HCT116 (cell line): Measurements from ENCODE around the gene C16orf82. TPM values are rescaled to one million over a fixed set of nuclear protein-coding genes. Genes with fewer than 3 reads are reported as not detected.

Experiments used
- ATAC-seq: fragments of 200-7000 bp; cut with Tn5 transposase; 2 replicates; pipeline ENCODE4 v1.9.1; 2020; ENCODE audit warnings: mild to moderate bottlenecking, moderate library complexity
- BruUV-seq: library from RNA; stranded (reverse); fragments of 400-500 nt; replicated peaks from 2 replicates; lab custom pipeline; 2021; lab: Mats Ljungman, UMichigan
- CTCF ChIA-PET: fragments of 300-600 bp; sonication (Branson Sonifier 250); formaldehyde crosslinking; loops from one replicate; lab custom pipeline; 2021; ENCODE audit warnings: antibody characterized with exemption; lab: Charles Lee
- POLR2A ChIA-PET: fragments of 300-600, 350-600 bp; sonication (Branson Sonifier 250); formaldehyde crosslinking; loops from one replicate; lab custom pipeline; 2021; ENCODE audit warnings: antibody characterized with exemption; lab: Charles Lee
- RAD21 ChIA-PET, 2 experiments: fragments of 300-600 bp; sonication (Branson Sonifier 250); formaldehyde crosslinking; loops; one replicate each; lab custom pipeline; 2023; ENCODE audit warnings: low total read pairs in 2 of 2; ENCODE audit not compliant: uncharacterized antibody in 2 of 2, unreplicated experiment in 2 of 2, low non-redundant PET in 1 of 2; lab: Charles Lee
- DNase-seq: peaks from one replicate; pipeline ENCODE4 v3.0.0-alpha.2; 2010; ENCODE audit warnings: low read depth, low spot score
- H2AFZ ChIP-seq: fragments of 200-600 bp; shearing (Covaris generic), sonication (generic); 2 replicates; pipeline ENCODE4 v1.6.1; 2017; ENCODE audit warnings: low read depth, mixed run types, mixed read lengths, antibody characterized with exemption, low read length; ENCODE audit not compliant: poor library complexity, severe bottlenecking
- H3K27ac ChIP-seq: 2 replicates; pipeline ENCODE4 v1.5.1; 2012; ENCODE audit warnings: low read depth, low read length
- H3K27me3 ChIP-seq: fragments of 200-600 bp; sonication (generic); 2 replicates; pipeline ENCODE4 v1.6.1; 2016; ENCODE audit warnings: mixed run types, low read length, mixed read lengths; ENCODE audit not compliant: insufficient read depth
- H3K36me3 ChIP-seq, 2 experiments: fragments of 200-500 bp in 1 of 2; fragments of 200-600 bp in 1 of 2; sonication (Bioruptor generic) in 1 of 2; sonication (generic) in 1 of 2; 2 replicates each; pipeline versions ENCODE4 v1.5.1 to v1.6.1; 2014 to 2016; ENCODE audit warnings: low read length in 2 of 2, inconsistent platforms in 1 of 2, mixed read lengths in 1 of 2, mixed run types in 1 of 2; ENCODE audit not compliant: insufficient read depth in 2 of 2, control insufficient read depth in 1 of 2
- H3K4me1 ChIP-seq, 2 experiments: fragments of 200-600 bp in 1 of 2; sonication (generic) in 1 of 2; 2 replicates each; pipeline versions ENCODE4 v1.5.1 to v1.6.1; 2012 to 2017; ENCODE audit warnings: low read length in 2 of 2, inconsistent platforms in 1 of 2, mild to moderate bottlenecking in 1 of 2, mixed read lengths in 1 of 2, mixed run types in 1 of 2, moderate library complexity in 1 of 2; ENCODE audit not compliant: insufficient read depth in 2 of 2, control insufficient read depth in 1 of 2
- H3K4me2 ChIP-seq: fragments of 200-600 bp; sonication (generic); 2 replicates; pipeline ENCODE4 v1.6.1; 2017; ENCODE audit warnings: mixed run types, low read length, mixed read lengths
- H3K4me3 ChIP-seq, 2 experiments: fragments of 200-600 bp in 1 of 2; sonication (generic) in 1 of 2; replicated peaks in 1 of 2; 2 replicates each; pipeline ENCODE4 v1.5.1; 2011 to 2016; ENCODE audit warnings: low read length in 2 of 2, control low read depth in 1 of 2, low read depth in 1 of 2, mild to moderate bottlenecking in 1 of 2, mixed read lengths in 1 of 2, mixed run types in 1 of 2
- H3K79me2 ChIP-seq: fragments of 200-600 bp; sonication (generic); 2 replicates; pipeline ENCODE4 v1.6.1; 2017; ENCODE audit warnings: mild to moderate bottlenecking, mixed run types, low read length, moderate library complexity, mixed read lengths; ENCODE audit not compliant: insufficient read depth
- H3K9ac ChIP-seq: fragments of 200-600 bp; sonication (generic); 2 replicates; pipeline ENCODE4 v1.6.1; 2016; ENCODE audit warnings: low read length, mixed read lengths
- H3K9me2 ChIP-seq: fragments of 200-600 bp; sonication (generic), shearing (Covaris generic); 2 replicates; pipeline ENCODE4 v1.6.1; 2017; ENCODE audit warnings: mixed run types, mild to moderate bottlenecking, moderate library complexity; ENCODE audit not compliant: insufficient read depth
- H3K9me3 ChIP-seq, 2 experiments: fragments of 200-500 bp in 1 of 2; fragments of 200-600 bp in 1 of 2; sonication (Bioruptor generic) in 1 of 2; sonication (generic) in 1 of 2; 2 replicates each; pipeline ENCODE4 v1.6.1; 2014 to 2017; ENCODE audit warnings: low read length in 2 of 2, mixed read lengths in 2 of 2, inconsistent platforms in 1 of 2, low read depth in 1 of 2, mild to moderate bottlenecking in 1 of 2, mixed run types in 1 of 2, moderate library complexity in 1 of 2; ENCODE audit not compliant: control insufficient read depth in 1 of 2, insufficient read depth in 1 of 2
- H4K20me1 ChIP-seq: fragments of 200-600 bp; sonication (generic), shearing (Covaris generic); 2 replicates; pipeline ENCODE4 v1.6.1; 2017; ENCODE audit warnings: mixed run types, mild to moderate bottlenecking, moderate library complexity; ENCODE audit not compliant: insufficient read depth
- CBX3 ChIP-seq: IDR thresholded peaks from 2 replicates; pipeline ENCODE4 v1.6.1; 2012; ENCODE audit warnings: low read depth
- CEBPB ChIP-seq: IDR thresholded peaks from 2 replicates; pipeline ENCODE4 v1.6.1; 2012; ENCODE audit warnings: low read depth
- EGR1 ChIP-seq: IDR thresholded peaks from 2 replicates; pipeline ENCODE4 v1.6.1; 2012; ENCODE audit warnings: low read depth
- ELF1 ChIP-seq: IDR thresholded peaks from 2 replicates; pipeline ENCODE4 v1.6.1; 2012; ENCODE audit warnings: low read depth, borderline replicate concordance
- EZH2phosphoT487 ChIP-seq: fragments of 200-600 bp; IDR thresholded peaks from 2 replicates; pipeline ENCODE4 v1.6.1; 2018; ENCODE audit warnings: antibody characterized with exemption, borderline replicate concordance
- POLR2A ChIP-seq: IDR thresholded peaks from 2 replicates; pipeline ENCODE4 v1.7.0; 2011; ENCODE audit warnings: borderline replicate concordance; ENCODE audit not compliant: insufficient read depth, insufficient read length; ENCODE audit errors: extremely low read depth
- SIN3A ChIP-seq: IDR thresholded peaks from 2 replicates; pipeline ENCODE4 v1.6.1; 2012; ENCODE audit warnings: low read depth
- SRF ChIP-seq: IDR thresholded peaks from 2 replicates; pipeline ENCODE4 v1.6.1; 2012; ENCODE audit warnings: low read depth
- TCF7L2 ChIP-seq: IDR thresholded peaks from 2 replicates; pipeline ENCODE4 v1.7.0; 2011; ENCODE audit warnings: borderline replicate concordance, inconsistent platforms; ENCODE audit not compliant: insufficient read depth, insufficient read length; ENCODE audit errors: extremely low read depth
- ZFX ChIP-seq: fragments of 450-650 bp; IDR thresholded peaks from 2 replicates; pipeline ENCODE4 v1.6.1; 2017
- intact Hi-C: fragments of 100-400 bp; cut with micrococcal nuclease; formaldehyde crosslinking; loops from 2 replicates; pipeline ENCODE4 v1.10.0; 2022
- total RNA-seq: library from RNA; stranded (reverse); gene quantifications from one replicate; pipeline ENCODE4 v1.2.1, GENCODE V29; 2021; ENCODE audit not compliant: unreplicated experiment
- TF ChIP-seq, protein P1 (sequence below): IDR thresholded peaks from 2 replicates; pipeline ENCODE4 v1.6.1; 2012; ENCODE audit warnings: low read depth
- TF ChIP-seq, protein P2 (sequence below): IDR thresholded peaks from 2 replicates; pipeline ENCODE4 v1.6.1; 2012

C16orf82 gene
- total RNA-seq, 1 experiment from 2014 or later, result not detected

DNA sequence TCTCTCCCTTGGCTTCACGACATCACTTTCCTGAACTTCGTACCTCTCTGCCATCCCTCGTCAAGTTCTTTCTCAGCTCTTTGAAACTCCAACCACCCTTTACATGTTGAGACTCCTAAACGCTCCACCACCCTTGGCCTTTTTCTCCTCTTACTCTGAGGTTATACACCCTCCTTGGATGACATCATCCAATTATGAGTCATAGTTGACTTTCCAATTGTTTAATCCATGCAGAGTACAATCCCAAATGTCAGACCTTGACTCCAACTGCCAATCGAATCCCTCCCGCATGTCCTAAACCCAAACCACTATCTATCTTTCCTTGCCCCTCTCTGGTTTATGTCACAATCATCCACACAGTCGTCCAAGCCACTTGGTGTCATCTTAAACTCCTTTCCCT lies 18.4 kb upstream of the C16orf82 start:
- H3K27ac ChIP-seq, result no peak overlapping the region
- no peak for DNase-seq
- no peak overlapping the region for H2AFZ ChIP-seq
- H3K4me2 ChIP-seq, result no peak overlapping the region
- CTCF ChIA-PET, result no interaction called here
- ATAC-seq, result no peak
- no peak overlapping the region for H3K4me3 ChIP-seq
- no peaks in the 10 kb centered on the region for H3K9me3 ChIP-seq
- RAD21 ChIA-PET, result no interaction called here
- intact Hi-C loops, result no loop called here
- H3K9me2 ChIP-seq, result no peaks in the 10 kb centered on the region
- H3K36me3 ChIP-seq, result no peaks in the 10 kb centered on the region
- H3K27me3 ChIP-seq, result peaks cover 41% of the 10 kb centered on the region
- H4K20me1 ChIP-seq, result no peaks in the 10 kb centered on the region
- no TSS peak for BruUV-seq
- TF ChIP-seq POLR2A (no peak), ELF1 (no peak), SIN3A (no peak), TCF7L2 (no peak), EZH2phosphoT487 (no peak), CBX3 (no peak), SRF (no peak), EGR1 (no peak), ZFX (no peak), CEBPB (no peak)
- TF ChIP-seq, protein P1, sequence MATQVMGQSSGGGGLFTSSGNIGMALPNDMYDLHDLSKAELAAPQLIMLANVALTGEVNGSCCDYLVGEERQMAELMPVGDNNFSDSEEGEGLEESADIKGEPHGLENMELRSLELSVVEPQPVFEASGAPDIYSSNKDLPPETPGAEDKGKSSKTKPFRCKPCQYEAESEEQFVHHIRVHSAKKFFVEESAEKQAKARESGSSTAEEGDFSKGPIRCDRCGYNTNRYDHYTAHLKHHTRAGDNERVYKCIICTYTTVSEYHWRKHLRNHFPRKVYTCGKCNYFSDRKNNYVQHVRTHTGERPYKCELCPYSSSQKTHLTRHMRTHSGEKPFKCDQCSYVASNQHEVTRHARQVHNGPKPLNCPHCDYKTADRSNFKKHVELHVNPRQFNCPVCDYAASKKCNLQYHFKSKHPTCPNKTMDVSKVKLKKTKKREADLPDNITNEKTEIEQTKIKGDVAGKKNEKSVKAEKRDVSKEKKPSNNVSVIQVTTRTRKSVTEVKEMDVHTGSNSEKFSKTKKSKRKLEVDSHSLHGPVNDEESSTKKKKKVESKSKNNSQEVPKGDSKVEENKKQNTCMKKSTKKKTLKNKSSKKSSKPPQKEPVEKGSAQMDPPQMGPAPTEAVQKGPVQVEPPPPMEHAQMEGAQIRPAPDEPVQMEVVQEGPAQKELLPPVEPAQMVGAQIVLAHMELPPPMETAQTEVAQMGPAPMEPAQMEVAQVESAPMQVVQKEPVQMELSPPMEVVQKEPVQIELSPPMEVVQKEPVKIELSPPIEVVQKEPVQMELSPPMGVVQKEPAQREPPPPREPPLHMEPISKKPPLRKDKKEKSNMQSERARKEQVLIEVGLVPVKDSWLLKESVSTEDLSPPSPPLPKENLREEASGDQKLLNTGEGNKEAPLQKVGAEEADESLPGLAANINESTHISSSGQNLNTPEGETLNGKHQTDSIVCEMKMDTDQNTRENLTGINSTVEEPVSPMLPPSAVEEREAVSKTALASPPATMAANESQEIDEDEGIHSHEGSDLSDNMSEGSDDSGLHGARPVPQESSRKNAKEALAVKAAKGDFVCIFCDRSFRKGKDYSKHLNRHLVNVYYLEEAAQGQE, result no peak
- TF ChIP-seq, protein P2, sequence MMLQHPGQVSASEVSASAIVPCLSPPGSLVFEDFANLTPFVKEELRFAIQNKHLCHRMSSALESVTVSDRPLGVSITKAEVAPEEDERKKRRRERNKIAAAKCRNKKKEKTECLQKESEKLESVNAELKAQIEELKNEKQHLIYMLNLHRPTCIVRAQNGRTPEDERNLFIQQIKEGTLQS, result no peak
- no peak overlapping the region for H3K9ac ChIP-seq
- no peaks in the 10 kb centered on the region for H3K79me2 ChIP-seq
- no peaks in the 10 kb centered on the region for H3K4me1 ChIP-seq
- POLR2A ChIA-PET, result no interaction called here
